Raji (cell line): ENCODE results near the gene SLC22A1.

Experiments used
- POLR2A ChIP-seq: IDR thresholded peaks from 2 replicates; pipeline ENCODE4 v1.6.1; 2011; ENCODE audit warnings: low read depth, low read length, control low read depth; ENCODE audit not compliant: insufficient read depth

The SLC22A1 gene

GRCh38 chr6:160121558-160121957 is at the start of gene SLC22A1:
SLC22A1 (plus strand) TSS chr6:160121815; CDS start chr6:160121936, 121 bp downstream.
- TF ChIP-seq POLR2A = no peak

GRCh38 chr6:160073272-160073671 is 48.3 kb upstream of the SLC22A1 start:
- TF ChIP-seq POLR2A = no peak

GRCh38 chr6:160076009-160076408 is 45.6 kb upstream of the SLC22A1 start:
- no peak for TF ChIP-seq POLR2A

GRCh38 chr6:160077024-160077423 is 44.6 kb upstream of the SLC22A1 start:
- no peak for TF ChIP-seq POLR2A

- no peak for TF ChIP-seq POLR2A
Observed at GRCh38 chr6:160077526-160077925, 44.1 kb upstream of the SLC22A1 start.

- no peak for TF ChIP-seq POLR2A
Observed at GRCh38 chr6:160078883-160079685, 42.5 kb upstream of the SLC22A1 start.

- no peak for TF ChIP-seq POLR2A
Observed at GRCh38 chr6:160079686-160080043, 42.0 kb upstream of the SLC22A1 start.

- no peak for TF ChIP-seq POLR2A
Observed at GRCh38 chr6:160080097-160080496, 41.5 kb upstream of the SLC22A1 start.

GRCh38 chr6:160081398-160081797 is 40.2 kb upstream of the SLC22A1 start:
- no peak for TF ChIP-seq POLR2A

GRCh38 chr6:160082627-160083026 is 39.0 kb upstream of the SLC22A1 start:
- TF ChIP-seq POLR2A = no peak

GRCh38 chr6:160084198-160084776 is 37.3 kb upstream of the SLC22A1 start:
- TF ChIP-seq POLR2A = no peak

GRCh38 chr6:160085226-160085625 is 36.4 kb upstream of the SLC22A1 start:
- TF ChIP-seq POLR2A = no peak

- no peak for TF ChIP-seq POLR2A
Observed at GRCh38 chr6:160085713-160086505, 35.7 kb upstream of the SLC22A1 start.

GRCh38 chr6:160086754-160087153 is 34.9 kb upstream of the SLC22A1 start:
- TF ChIP-seq POLR2A = no peak

GRCh38 chr6:160088069-160088783 is 33.4 kb upstream of the SLC22A1 start:
- no peak for TF ChIP-seq POLR2A
